Keratinocyte (primary cell): ENCODE measurements around the gene ZBTB8OS.

Experiments
- CTCF ChIP-seq, 3 experiments: IDR thresholded peaks in 1 of 3; conservative IDR thresholded peaks in 1 of 3; optimal IDR thresholded peaks in 1 of 3; 2 replicates in 2 of 3; 3 replicates in 1 of 3; pipeline versions ENCODE3 to v1.5.1; 2011; ENCODE audit warnings: low read length in 3 of 3, mild to moderate bottlenecking in 3 of 3, moderate library complexity in 2 of 3, control low read depth in 1 of 3, inconsistent platforms in 1 of 3; ENCODE audit not compliant: insufficient read depth in 2 of 3; ENCODE audit errors: extremely low read depth in 1 of 3
- EZH2 ChIP-seq: IDR thresholded peaks from one replicate; pipeline ENCODE4 v1.6.1; 2012; ENCODE audit warnings: inconsistent platforms, mild to moderate bottlenecking, low read length, moderate library complexity

GRCh38 chr1:32695098-32695904, 45.0 kb upstream of the ZBTB8OS start:
- no peak for TF ChIP-seq CTCF (optimal IDR thresholded peaks at IDR 0.05 in 1 of 3, IDR thresholded peaks at IDR 0.05 in 1 of 3, conservative IDR thresholded peaks at IDR 0.05 in 1 of 3; ENCODE audit: extremely low read depth in 1 of 3, insufficient read depth in 2 of 3, low read length in 3 of 3)
- no peak for TF ChIP-seq EZH2
